ENCODE results near the gene MSI1. TPM values are rescaled to one million over a fixed set of nuclear protein-coding genes. Genes with fewer than 3 reads are reported as not detected.

MSI1 gene
- total and polyA plus RNA-seq, 2 of the 13 experiments (the other 11 are each of a cell fraction or from before 2014, with no cell fraction given), result 0.09 to 0.46 TPM

DNA sequence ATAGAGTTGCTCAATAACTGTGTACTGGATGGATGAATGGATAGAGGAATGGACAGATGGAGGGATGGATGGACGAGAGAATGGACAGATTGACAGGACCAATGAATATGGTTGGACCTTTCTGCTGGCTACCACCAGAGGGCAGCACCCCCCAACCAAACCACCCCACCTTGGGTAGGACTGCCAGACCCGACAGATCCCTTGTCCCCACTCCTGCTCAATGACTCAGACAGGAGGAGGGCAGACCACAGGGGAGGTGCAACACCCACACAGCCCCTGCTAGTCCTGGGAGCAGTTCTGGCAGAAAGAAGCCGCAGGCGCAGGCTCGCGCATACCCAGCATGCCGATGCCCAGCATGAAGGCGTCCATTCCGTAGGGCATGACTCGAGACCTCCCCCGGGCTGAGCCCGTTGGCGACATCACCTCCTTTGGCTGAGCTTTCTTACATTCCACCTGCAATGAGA lies 12.4 kb downstream of the MSI1 start (continued):
- TF ChIP-seq, protein P1, sequence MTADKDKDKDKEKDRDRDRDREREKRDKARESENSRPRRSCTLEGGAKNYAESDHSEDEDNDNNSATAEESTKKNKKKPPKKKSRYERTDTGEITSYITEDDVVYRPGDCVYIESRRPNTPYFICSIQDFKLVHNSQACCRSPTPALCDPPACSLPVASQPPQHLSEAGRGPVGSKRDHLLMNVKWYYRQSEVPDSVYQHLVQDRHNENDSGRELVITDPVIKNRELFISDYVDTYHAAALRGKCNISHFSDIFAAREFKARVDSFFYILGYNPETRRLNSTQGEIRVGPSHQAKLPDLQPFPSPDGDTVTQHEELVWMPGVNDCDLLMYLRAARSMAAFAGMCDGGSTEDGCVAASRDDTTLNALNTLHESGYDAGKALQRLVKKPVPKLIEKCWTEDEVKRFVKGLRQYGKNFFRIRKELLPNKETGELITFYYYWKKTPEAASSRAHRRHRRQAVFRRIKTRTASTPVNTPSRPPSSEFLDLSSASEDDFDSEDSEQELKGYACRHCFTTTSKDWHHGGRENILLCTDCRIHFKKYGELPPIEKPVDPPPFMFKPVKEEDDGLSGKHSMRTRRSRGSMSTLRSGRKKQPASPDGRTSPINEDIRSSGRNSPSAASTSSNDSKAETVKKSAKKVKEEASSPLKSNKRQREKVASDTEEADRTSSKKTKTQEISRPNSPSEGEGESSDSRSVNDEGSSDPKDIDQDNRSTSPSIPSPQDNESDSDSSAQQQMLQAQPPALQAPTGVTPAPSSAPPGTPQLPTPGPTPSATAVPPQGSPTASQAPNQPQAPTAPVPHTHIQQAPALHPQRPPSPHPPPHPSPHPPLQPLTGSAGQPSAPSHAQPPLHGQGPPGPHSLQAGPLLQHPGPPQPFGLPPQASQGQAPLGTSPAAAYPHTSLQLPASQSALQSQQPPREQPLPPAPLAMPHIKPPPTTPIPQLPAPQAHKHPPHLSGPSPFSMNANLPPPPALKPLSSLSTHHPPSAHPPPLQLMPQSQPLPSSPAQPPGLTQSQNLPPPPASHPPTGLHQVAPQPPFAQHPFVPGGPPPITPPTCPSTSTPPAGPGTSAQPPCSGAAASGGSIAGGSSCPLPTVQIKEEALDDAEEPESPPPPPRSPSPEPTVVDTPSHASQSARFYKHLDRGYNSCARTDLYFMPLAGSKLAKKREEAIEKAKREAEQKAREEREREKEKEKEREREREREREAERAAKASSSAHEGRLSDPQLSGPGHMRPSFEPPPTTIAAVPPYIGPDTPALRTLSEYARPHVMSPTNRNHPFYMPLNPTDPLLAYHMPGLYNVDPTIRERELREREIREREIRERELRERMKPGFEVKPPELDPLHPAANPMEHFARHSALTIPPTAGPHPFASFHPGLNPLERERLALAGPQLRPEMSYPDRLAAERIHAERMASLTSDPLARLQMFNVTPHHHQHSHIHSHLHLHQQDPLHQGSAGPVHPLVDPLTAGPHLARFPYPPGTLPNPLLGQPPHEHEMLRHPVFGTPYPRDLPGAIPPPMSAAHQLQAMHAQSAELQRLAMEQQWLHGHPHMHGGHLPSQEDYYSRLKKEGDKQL (CRISPR knock-in tag; IDR thresholded peaks at IDR 0.05; ENCODE audit: low read depth), result no peak
- no peak for TF ChIP-seq MTF1 (CRISPR knock-in tag; IDR thresholded peaks at IDR 0.05)
- TF ChIP-seq, protein P2, sequence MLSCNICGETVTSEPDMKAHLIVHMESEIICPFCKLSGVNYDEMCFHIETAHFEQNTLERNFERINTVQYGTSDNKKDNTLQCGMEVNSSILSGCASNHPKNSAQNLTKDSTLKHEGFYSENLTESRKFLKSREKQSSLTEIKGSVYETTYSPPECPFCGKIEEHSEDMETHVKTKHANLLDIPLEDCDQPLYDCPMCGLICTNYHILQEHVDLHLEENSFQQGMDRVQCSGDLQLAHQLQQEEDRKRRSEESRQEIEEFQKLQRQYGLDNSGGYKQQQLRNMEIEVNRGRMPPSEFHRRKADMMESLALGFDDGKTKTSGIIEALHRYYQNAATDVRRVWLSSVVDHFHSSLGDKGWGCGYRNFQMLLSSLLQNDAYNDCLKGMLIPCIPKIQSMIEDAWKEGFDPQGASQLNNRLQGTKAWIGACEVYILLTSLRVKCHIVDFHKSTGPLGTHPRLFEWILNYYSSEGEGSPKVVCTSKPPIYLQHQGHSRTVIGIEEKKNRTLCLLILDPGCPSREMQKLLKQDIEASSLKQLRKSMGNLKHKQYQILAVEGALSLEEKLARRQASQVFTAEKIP (CRISPR knock-in tag; IDR thresholded peaks at IDR 0.05; ENCODE audit: borderline replicate concordance), result no peak
- no peak for TF ChIP-seq ZFP36L2 (CRISPR knock-in tag; IDR thresholded peaks at IDR 0.05)
- TF ChIP-seq SMC3 (IDR thresholded peaks at IDR 0.05; ENCODE audit: low read length), result peak; percentile 91
- TF ChIP-seq, protein P3, sequence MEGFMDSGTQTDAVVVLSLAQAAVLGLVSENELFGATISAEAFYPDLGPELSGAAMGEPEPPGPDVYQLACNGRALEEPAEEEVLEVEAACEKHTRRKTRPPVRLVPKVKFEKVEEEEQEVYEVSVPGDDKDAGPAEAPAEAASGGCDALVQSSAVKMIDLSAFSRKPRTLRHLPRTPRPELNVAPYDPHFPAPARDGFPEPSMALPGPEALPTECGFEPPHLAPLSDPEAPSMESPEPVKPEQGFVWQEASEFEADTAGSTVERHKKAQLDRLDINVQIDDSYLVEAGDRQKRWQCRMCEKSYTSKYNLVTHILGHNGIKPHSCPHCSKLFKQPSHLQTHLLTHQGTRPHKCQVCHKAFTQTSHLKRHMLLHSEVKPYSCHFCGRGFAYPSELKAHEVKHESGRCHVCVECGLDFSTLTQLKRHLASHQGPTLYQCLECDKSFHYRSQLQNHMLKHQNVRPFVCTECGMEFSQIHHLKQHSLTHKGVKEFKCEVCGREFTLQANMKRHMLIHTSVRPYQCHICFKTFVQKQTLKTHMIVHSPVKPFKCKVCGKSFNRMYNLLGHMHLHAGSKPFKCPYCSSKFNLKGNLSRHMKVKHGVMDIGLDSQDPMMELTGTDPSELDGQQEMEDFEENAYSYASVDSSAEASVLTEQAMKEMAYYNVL (CRISPR knock-in tag; IDR thresholded peaks at IDR 0.05; ENCODE audit: borderline replicate concordance), result peak; percentile 66; the same call in 1 of the 2 replicates
- 0 out of 2 replicates have a peak, but pooled peaks have one; percentile 22 for TF ChIP-seq ZNF263 (CRISPR knock-in tag; IDR thresholded peaks at IDR 0.05)
- no peak for TF ChIP-seq ZKSCAN5 (CRISPR knock-in tag; IDR thresholded peaks at IDR 0.05)
- TF ChIP-seq KDM2A (CRISPR knock-in tag; IDR thresholded peaks at IDR 0.05; ENCODE audit: borderline replicate concordance, low read depth), result peak; percentile 34; the same call in 1 of the 2 replicates
- TF ChIP-seq, protein P4, sequence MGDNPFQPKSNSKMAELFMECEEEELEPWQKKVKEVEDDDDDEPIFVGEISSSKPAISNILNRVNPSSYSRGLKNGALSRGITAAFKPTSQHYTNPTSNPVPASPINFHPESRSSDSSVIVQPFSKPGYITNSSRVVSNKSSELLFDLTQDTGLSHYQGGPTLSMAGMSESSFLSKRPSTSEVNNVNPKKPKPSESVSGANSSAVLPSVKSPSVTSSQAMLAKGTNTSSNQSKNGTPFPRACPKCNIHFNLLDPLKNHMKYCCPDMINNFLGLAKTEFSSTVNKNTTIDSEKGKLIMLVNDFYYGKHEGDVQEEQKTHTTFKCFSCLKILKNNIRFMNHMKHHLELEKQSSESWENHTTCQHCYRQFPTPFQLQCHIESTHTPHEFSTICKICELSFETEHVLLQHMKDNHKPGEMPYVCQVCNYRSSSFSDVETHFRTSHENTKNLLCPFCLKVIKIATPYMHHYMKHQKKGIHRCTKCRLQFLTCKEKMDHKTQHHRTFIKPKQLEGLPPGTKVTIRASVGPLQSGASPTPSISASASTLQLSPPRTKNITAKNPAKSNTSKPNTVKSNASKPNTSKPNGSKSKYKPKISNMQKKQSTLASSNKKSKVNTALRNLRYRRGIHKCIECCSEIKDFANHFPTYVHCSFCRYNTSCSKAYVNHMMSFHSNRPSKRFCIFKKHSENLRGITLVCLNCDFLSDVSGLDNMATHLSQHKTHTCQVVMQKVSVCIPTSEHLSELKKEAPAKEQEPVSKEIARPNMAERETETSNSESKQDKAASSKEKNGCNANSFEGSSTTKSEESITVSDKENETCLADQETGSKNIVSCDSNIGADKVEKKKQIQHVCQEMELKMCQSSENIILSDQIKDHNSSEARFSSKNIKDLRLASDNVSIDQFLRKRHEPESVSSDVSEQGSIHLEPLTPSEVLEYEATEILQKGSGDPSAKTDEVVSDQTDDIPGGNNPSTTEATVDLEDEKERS (CRISPR knock-in tag; IDR thresholded peaks at IDR 0.05), result no peak
- TF ChIP-seq ZNF780A (CRISPR knock-in tag; IDR thresholded peaks at IDR 0.05), result no peak
- peak; percentile 94 for TF ChIP-seq STAG1 (CRISPR knock-in tag; IDR thresholded peaks at IDR 0.05)
- no peak for TF ChIP-seq ZNF121 (CRISPR knock-in tag; IDR thresholded peaks at IDR 0.05)
- peak; percentile 91 for TF ChIP-seq RAD21 (CRISPR knock-in tag; IDR thresholded peaks at IDR 0.05)
- TF ChIP-seq, protein P5, sequence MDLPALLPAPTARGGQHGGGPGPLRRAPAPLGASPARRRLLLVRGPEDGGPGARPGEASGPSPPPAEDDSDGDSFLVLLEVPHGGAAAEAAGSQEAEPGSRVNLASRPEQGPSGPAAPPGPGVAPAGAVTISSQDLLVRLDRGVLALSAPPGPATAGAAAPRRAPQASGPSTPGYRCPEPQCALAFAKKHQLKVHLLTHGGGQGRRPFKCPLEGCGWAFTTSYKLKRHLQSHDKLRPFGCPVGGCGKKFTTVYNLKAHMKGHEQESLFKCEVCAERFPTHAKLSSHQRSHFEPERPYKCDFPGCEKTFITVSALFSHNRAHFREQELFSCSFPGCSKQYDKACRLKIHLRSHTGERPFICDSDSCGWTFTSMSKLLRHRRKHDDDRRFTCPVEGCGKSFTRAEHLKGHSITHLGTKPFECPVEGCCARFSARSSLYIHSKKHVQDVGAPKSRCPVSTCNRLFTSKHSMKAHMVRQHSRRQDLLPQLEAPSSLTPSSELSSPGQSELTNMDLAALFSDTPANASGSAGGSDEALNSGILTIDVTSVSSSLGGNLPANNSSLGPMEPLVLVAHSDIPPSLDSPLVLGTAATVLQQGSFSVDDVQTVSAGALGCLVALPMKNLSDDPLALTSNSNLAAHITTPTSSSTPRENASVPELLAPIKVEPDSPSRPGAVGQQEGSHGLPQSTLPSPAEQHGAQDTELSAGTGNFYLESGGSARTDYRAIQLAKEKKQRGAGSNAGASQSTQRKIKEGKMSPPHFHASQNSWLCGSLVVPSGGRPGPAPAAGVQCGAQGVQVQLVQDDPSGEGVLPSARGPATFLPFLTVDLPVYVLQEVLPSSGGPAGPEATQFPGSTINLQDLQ (CRISPR knock-in tag; IDR thresholded peaks at IDR 0.05), result no peak
